ENCODE results near the gene PLA2G2D.

PLA2G2D gene

GRCh38 chr1:20112279-20113000 is 6.9 kb downstream of the PLA2G2D start:
- H3K9ac ChIP-seq (ENCODE audit: low read depth, low read length) = no peak overlapping the region
- no peaks in the 10 kb centered on the region for H3K9me3 ChIP-seq (ENCODE audit: control insufficient read depth, insufficient read depth, low read length)
- H3K36me3 ChIP-seq (ENCODE audit: insufficient read depth, low read length) = no peaks in the 10 kb centered on the region
- H3K4me1 ChIP-seq (ENCODE audit: insufficient read depth, low read length) = peaks cover 6% of the 10 kb centered on the region; the same call in 1 of the 2 replicates

GRCh38 chr1:20111452-20111851 is 7.9 kb downstream of the PLA2G2D start:
- Histone ChIP-seq H3K4me1 (ENCODE audit: insufficient read depth, low read length) (peaks cover 6% of the 10 kb centered on the region; the same call in 1 of the 2 replicates), H3K9ac (ENCODE audit: low read depth, low read length) (no peak overlapping the region), H3K9me3 (ENCODE audit: control insufficient read depth, insufficient read depth, low read length) (no peaks in the 10 kb centered on the region), H3K36me3 (ENCODE audit: insufficient read depth, low read length) (no peaks in the 10 kb centered on the region)

GRCh38 chr1:20110679-20111078 is 8.7 kb downstream of the PLA2G2D start:
- H3K4me1 ChIP-seq (ENCODE audit: insufficient read depth, low read length) = peaks cover 6% of the 10 kb centered on the region; the same call in 1 of the 2 replicates
- no peak overlapping the region for H3K9ac ChIP-seq (ENCODE audit: low read depth, low read length)
- H3K9me3 ChIP-seq (ENCODE audit: control insufficient read depth, insufficient read depth, low read length) = no peaks in the 10 kb centered on the region; the same call in 1 of the 2 replicates
- no peaks in the 10 kb centered on the region for H3K36me3 ChIP-seq (ENCODE audit: insufficient read depth, low read length)

- Histone ChIP-seq H3K4me1 (ENCODE audit: insufficient read depth, low read length) (peaks cover 3% of the 10 kb centered on the region; the same call in 1 of the 2 replicates), H3K36me3 (ENCODE audit: insufficient read depth, low read length) (no peaks in the 10 kb centered on the region), H3K9ac (ENCODE audit: low read depth, low read length) (no peak overlapping the region), H3K9me3 (ENCODE audit: control insufficient read depth, insufficient read depth, low read length) (no peaks in the 10 kb centered on the region; the same call in 1 of the 2 replicates)
These were observed 10.0 kb downstream of the PLA2G2D start for GRCh38 chr1:20109223-20109856.

GRCh38 chr1:20108366-20109123 is 10.8 kb downstream of the PLA2G2D start:
- no peaks in the 10 kb centered on the region; the same call in 1 of the 2 replicates for H3K9me3 ChIP-seq (ENCODE audit: control insufficient read depth, insufficient read depth, low read length)
- H3K9ac ChIP-seq (ENCODE audit: low read depth, low read length) = no peak overlapping the region
- no peaks in the 10 kb centered on the region for H3K36me3 ChIP-seq (ENCODE audit: insufficient read depth, low read length)
- no peaks in the 10 kb centered on the region for H3K4me1 ChIP-seq (ENCODE audit: insufficient read depth, low read length)

- H3K9ac ChIP-seq (ENCODE audit: low read depth, low read length) = no peak overlapping the region
- H3K36me3 ChIP-seq (ENCODE audit: insufficient read depth, low read length) = no peaks in the 10 kb centered on the region
- H3K4me1 ChIP-seq (ENCODE audit: insufficient read depth, low read length) = no peaks in the 10 kb centered on the region
These were observed 11.5 kb downstream of the PLA2G2D start for GRCh38 chr1:20107796-20108195.

GRCh38 chr1:20107351-20107750 is 12.0 kb downstream of the PLA2G2D start:
- H3K36me3 ChIP-seq (ENCODE audit: insufficient read depth, low read length) = no peaks in the 10 kb centered on the region
- H3K9me3 ChIP-seq (ENCODE audit: control insufficient read depth, insufficient read depth, low read length) = no peaks in the 10 kb centered on the region; the same call in 1 of the 2 replicates
- no peaks in the 10 kb centered on the region for H3K4me1 ChIP-seq (ENCODE audit: insufficient read depth, low read length)
- H3K9ac ChIP-seq (ENCODE audit: low read depth, low read length) = no peak overlapping the region

More at GRCh38 chr1:20107796-20108195, 11.5 kb downstream of the PLA2G2D start:
- H3K9me3 ChIP-seq (ENCODE audit: control insufficient read depth, insufficient read depth, low read length) = no peaks in the 10 kb centered on the region; the same call in 1 of the 2 replicates

GRCh38 chr1:20105856-20106255 is 13.5 kb downstream of the PLA2G2D start:
- no peaks in the 10 kb centered on the region for H3K36me3 ChIP-seq (ENCODE audit: insufficient read depth, low read length)
- no peaks in the 10 kb centered on the region for H3K4me1 ChIP-seq (ENCODE audit: insufficient read depth, low read length)
- no peak overlapping the region for H3K9ac ChIP-seq (ENCODE audit: low read depth, low read length)

GRCh38 chr1:20102875-20103274 is 16.5 kb downstream of the PLA2G2D start:
- Histone ChIP-seq H3K36me3 (ENCODE audit: insufficient read depth, low read length) (no peaks in the 10 kb centered on the region), H3K4me1 (ENCODE audit: insufficient read depth, low read length) (no peaks in the 10 kb centered on the region), H3K9ac (ENCODE audit: low read depth, low read length) (no peak overlapping the region), H3K9me3 (ENCODE audit: control insufficient read depth, insufficient read depth, low read length) (no peaks in the 10 kb centered on the region; the same call in none of the 2 replicates)

More at GRCh38 chr1:20105856-20106255, 13.5 kb downstream of the PLA2G2D start:
- no peaks in the 10 kb centered on the region; the same call in 1 of the 2 replicates for H3K9me3 ChIP-seq (ENCODE audit: control insufficient read depth, insufficient read depth, low read length)

GRCh38 chr1:20100632-20101355 is 18.5 kb downstream of the PLA2G2D start:
- Histone ChIP-seq H3K9ac (ENCODE audit: low read depth, low read length) (no peak overlapping the region), H3K4me1 (ENCODE audit: insufficient read depth, low read length) (no peaks in the 10 kb centered on the region), H3K36me3 (ENCODE audit: insufficient read depth, low read length) (no peaks in the 10 kb centered on the region)

GRCh38 chr1:20099533-20099932 is 19.8 kb downstream of the PLA2G2D start:
- peaks cover 18% of the 10 kb centered on the region for H3K9me3 ChIP-seq (ENCODE audit: control insufficient read depth, insufficient read depth, low read length)
- no peak overlapping the region for H3K9ac ChIP-seq (ENCODE audit: low read depth, low read length)
- no peaks in the 10 kb centered on the region for H3K36me3 ChIP-seq (ENCODE audit: insufficient read depth, low read length)
- no peaks in the 10 kb centered on the region for H3K4me1 ChIP-seq (ENCODE audit: insufficient read depth, low read length)

More at GRCh38 chr1:20100632-20101355, 18.5 kb downstream of the PLA2G2D start:
- H3K9me3 ChIP-seq (ENCODE audit: control insufficient read depth, insufficient read depth, low read length) = peaks cover 10% of the 10 kb centered on the region

GRCh38 chr1:20096840-20097447 is 22.4 kb downstream of the PLA2G2D start:
- Histone ChIP-seq H3K36me3 (ENCODE audit: insufficient read depth, low read length) (no peaks in the 10 kb centered on the region), H3K9ac (ENCODE audit: low read depth, low read length) (no peak overlapping the region), H3K9me3 (ENCODE audit: control insufficient read depth, insufficient read depth, low read length) (peaks cover 18% of the 10 kb centered on the region), H3K4me1 (ENCODE audit: insufficient read depth, low read length) (no peaks in the 10 kb centered on the region)

- Histone ChIP-seq H3K9ac (ENCODE audit: low read depth, low read length) (no peak overlapping the region), H3K4me1 (ENCODE audit: insufficient read depth, low read length) (no peaks in the 10 kb centered on the region), H3K9me3 (ENCODE audit: control insufficient read depth, insufficient read depth, low read length) (peaks cover 18% of the 10 kb centered on the region), H3K36me3 (ENCODE audit: insufficient read depth, low read length) (no peaks in the 10 kb centered on the region)
These were observed 23.5 kb downstream of the PLA2G2D start for GRCh38 chr1:20095564-20096434.
